SKM-1 (cell line): ENCODE results near the gene NISCH.
A peak's percentile ranks its signal among the peaks of the same experiment; 100 is the strongest.

Source experiments
- DNase-seq: peaks from one replicate; lab custom pipeline; 2025; ENCODE audit not compliant: unreplicated experiment; lab: John Stamatoyannopoulos, UW

NISCH gene

GRCh38 chr3:52455283-52456168 is at the start of gene NISCH:
Gene NISCH, plus strand, starts transcription at chr3:52455604. Its CDS starts 38 bp downstream, at chr3:52455642.
- peak; percentile 70 for DNase-seq

GRCh38 chr3:52406231-52406661 is 49.2 kb upstream of the NISCH start:
- no peak for DNase-seq

- DNase-seq = no peak
Observed at GRCh38 chr3:52406791-52407510, 48.5 kb upstream of the NISCH start.

GRCh38 chr3:52407779-52408178 is 47.6 kb upstream of the NISCH start:
- no peak for DNase-seq

- DNase-seq = no peak
Observed at GRCh38 chr3:52408466-52408865, 46.9 kb upstream of the NISCH start.

GRCh38 chr3:52415800-52416199 is 39.6 kb upstream of the NISCH start:
- no peak for DNase-seq

GRCh38 chr3:52420388-52420787 is 35.0 kb upstream of the NISCH start:
- DNase-seq = no peak

GRCh38 chr3:52422669-52423068 is 32.7 kb upstream of the NISCH start:
- DNase-seq = no peak

GRCh38 chr3:52423173-52423572 is 32.2 kb upstream of the NISCH start:
- no peak for DNase-seq

GRCh38 chr3:52428151-52429005 is 27.0 kb upstream of the NISCH start:
- DNase-seq = peak; percentile 30

GRCh38 chr3:52429031-52429430 is 26.4 kb upstream of the NISCH start:
- DNase-seq = no peak

GRCh38 chr3:52429779-52430415 is 25.5 kb upstream of the NISCH start:
- DNase-seq = no peak

GRCh38 chr3:52430416-52430810 is 25.0 kb upstream of the NISCH start:
- DNase-seq = no peak

- no peak for DNase-seq
Observed at GRCh38 chr3:52431459-52432223, 23.8 kb upstream of the NISCH start.

- no peak for DNase-seq
Observed at GRCh38 chr3:52432225-52432624, 23.2 kb upstream of the NISCH start.

- DNase-seq = no peak
Observed at GRCh38 chr3:52432691-52433141, 22.7 kb upstream of the NISCH start.

- no peak for DNase-seq
Observed at GRCh38 chr3:52433328-52433995, 21.9 kb upstream of the NISCH start.

- DNase-seq = no peak
Observed at GRCh38 chr3:52433996-52434479, 21.4 kb upstream of the NISCH start.

- no peak for DNase-seq
Observed at GRCh38 chr3:52434491-52435115, 20.8 kb upstream of the NISCH start.
